AG04450 (cell line): ENCODE results near the gene PAMR1. TPM values are rescaled to one million over a fixed set of nuclear protein-coding genes. Genes with fewer than 3 reads are reported as not detected.

Experiments used
- CTCF ChIA-PET: fragments of 300-600, 350-600 bp; formaldehyde crosslinking; extraction: SDS; loops from one replicate; lab custom pipeline; 2022; ENCODE audit warnings: antibody characterized with exemption, inconsistent platforms; lab: Charles Lee
- POLR2A ChIA-PET: fragments of 350-600 bp; formaldehyde crosslinking; extraction: SDS; loops from one replicate; lab custom pipeline; 2021; ENCODE audit warnings: antibody characterized with exemption, inconsistent platforms; lab: Yijun Ruan, JAX
- DNase-seq: peaks from one replicate; pipeline ENCODE4 v3.0.0-alpha.2; 2011; ENCODE audit warnings: low read depth, low spot score
- H3K27ac ChIP-seq: one replicate; pipeline ENCODE4 v1.5.1; 2012; ENCODE audit warnings: low read depth, low read length, control low read depth
- H3K27me3 ChIP-seq: one replicate; pipeline ENCODE4 v1.6.0; 2012; ENCODE audit warnings: low read length; ENCODE audit not compliant: control insufficient read depth, insufficient read depth
- H3K4me3 ChIP-seq: 2 replicates; pipeline ENCODE4 v1.5.1; 2011; ENCODE audit warnings: mild to moderate bottlenecking, low read depth, low read length, control low read depth
- H3K9me3 ChIP-seq: 2 replicates; pipeline ENCODE4 v1.5.1; 2012; ENCODE audit warnings: low read length; ENCODE audit not compliant: control insufficient read depth, insufficient read depth
- polyA minus RNA-seq: library from RNA; depleted of rRNA, polyadenylated mRNA; stranded (reverse); fragments of >200 nt; gene quantifications from 2 replicates; pipeline ENCODE4 v1.2.3, GENCODE V29; 2011; rRNA and poly(A)+ RNA removed
- polyA plus RNA-seq: library from polyadenylated mRNA; depleted of rRNA; stranded (reverse); fragments of >200 nt; gene quantifications from 2 replicates; pipeline ENCODE4 v1.2.3, GENCODE V29; 2011; rRNA removed
- TF ChIP-seq, protein P1 (sequence below): IDR thresholded peaks from 2 replicates; pipeline ENCODE4 v1.5.1; 2011; ENCODE audit warnings: low read depth, low read length, control low read depth, inconsistent platforms

Gene PAMR1, protein sequence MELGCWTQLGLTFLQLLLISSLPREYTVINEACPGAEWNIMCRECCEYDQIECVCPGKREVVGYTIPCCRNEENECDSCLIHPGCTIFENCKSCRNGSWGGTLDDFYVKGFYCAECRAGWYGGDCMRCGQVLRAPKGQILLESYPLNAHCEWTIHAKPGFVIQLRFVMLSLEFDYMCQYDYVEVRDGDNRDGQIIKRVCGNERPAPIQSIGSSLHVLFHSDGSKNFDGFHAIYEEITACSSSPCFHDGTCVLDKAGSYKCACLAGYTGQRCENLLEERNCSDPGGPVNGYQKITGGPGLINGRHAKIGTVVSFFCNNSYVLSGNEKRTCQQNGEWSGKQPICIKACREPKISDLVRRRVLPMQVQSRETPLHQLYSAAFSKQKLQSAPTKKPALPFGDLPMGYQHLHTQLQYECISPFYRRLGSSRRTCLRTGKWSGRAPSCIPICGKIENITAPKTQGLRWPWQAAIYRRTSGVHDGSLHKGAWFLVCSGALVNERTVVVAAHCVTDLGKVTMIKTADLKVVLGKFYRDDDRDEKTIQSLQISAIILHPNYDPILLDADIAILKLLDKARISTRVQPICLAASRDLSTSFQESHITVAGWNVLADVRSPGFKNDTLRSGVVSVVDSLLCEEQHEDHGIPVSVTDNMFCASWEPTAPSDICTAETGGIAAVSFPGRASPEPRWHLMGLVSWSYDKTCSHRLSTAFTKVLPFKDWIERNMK
- polyA plus RNA-seq: 215 and 247 TPM in 2 replicates
- polyA minus RNA-seq: 171 and 216 TPM in 2 replicates

DNA sequence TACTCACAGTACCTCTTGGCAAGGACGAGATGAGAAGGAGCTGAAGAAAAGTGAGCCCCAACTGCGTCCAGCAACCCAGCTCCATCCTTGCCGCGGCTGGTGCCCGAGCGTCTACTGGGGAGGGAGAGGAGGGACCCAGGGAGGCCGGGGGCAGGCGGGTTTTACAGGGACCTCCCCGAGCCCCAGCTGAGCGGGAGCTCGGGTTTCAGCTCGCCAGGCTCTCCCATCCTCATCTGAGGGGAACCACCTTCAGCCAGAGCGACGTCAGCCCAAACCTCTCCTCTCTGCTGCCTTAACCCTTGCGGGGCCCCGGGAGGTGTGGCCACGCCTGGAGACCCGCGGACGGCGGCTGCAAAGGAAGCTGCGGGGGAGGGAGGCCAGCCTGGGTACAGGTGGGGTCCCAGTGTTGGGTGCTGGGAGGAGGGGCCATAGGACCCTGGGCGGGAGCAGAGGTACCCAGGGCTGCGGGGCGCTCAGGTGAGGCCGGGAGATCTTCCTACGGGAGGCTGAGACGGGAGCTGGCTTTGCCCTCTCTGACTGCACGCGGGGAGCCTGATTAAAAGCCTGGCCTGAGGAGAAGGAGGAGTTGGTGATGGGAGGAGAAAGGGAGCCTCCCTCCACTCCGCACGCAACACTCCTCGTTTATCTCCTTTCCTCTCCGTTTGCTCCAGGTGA lies at the start of gene PAMR1:
TSS of gene PAMR1 (minus strand) at position 116 of the 675 bp plus-strand sequence. CDS start at position 85, 31 bp downstream.
- Histone ChIP-seq H3K4me3 (peak within 1 kb of the TSS; percentile 75), H3K27ac (peak within 1 kb of the TSS; percentile 72), H3K27me3 (no peaks in the 10 kb centered on the region), H3K9me3 (no peaks in the 10 kb centered on the region)
- ChIA-PET POLR2A (interaction anchor here (0.6 to 1.7 kb wide), 9 partner anchors 10 to 1288 kb away, joined by 3 to 14 read pairs (median 4); partner anchors contain the start of gene FJX1), CTCF (interaction anchor here (0.6 to 4.6 kb wide), 6 partner anchors 14 to 296 kb away, joined by 3 to 26 read pairs (median 4); no protein-coding TSS in a partner anchor)
- TF ChIP-seq, protein P1, sequence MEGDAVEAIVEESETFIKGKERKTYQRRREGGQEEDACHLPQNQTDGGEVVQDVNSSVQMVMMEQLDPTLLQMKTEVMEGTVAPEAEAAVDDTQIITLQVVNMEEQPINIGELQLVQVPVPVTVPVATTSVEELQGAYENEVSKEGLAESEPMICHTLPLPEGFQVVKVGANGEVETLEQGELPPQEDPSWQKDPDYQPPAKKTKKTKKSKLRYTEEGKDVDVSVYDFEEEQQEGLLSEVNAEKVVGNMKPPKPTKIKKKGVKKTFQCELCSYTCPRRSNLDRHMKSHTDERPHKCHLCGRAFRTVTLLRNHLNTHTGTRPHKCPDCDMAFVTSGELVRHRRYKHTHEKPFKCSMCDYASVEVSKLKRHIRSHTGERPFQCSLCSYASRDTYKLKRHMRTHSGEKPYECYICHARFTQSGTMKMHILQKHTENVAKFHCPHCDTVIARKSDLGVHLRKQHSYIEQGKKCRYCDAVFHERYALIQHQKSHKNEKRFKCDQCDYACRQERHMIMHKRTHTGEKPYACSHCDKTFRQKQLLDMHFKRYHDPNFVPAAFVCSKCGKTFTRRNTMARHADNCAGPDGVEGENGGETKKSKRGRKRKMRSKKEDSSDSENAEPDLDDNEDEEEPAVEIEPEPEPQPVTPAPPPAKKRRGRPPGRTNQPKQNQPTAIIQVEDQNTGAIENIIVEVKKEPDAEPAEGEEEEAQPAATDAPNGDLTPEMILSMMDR: no peak
- DNase-seq: peak; percentile 65

DNA sequence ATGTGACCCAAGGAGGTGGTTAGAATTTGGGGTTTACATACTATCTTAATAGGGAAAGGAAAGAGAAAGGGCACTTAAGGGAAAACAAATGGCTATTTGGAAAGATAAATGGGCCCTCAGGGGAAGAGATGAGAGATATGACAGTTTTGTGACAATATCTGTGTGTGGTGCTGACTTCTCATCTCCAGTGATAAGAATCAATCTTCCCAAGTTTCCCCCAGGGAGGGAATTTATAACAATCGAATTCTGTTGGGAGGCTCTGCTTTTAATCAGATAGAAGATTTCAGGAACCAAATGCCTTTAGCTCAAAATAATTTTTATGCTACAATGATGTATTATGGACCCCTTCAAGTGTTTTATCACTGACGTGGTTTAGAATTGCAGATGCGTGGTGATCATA lies 46.3 kb upstream of the PAMR1 start:
- ChIA-PET POLR2A (no interaction called here), CTCF (no interaction called here)
- TF ChIP-seq, protein P1: no peak
- Histone ChIP-seq H3K27ac (no peak overlapping the region), H3K4me3 (no peak overlapping the region), H3K9me3 (peaks cover 6% of the 10 kb centered on the region; the same call in 1 of the 2 replicates), H3K27me3 (no peaks in the 10 kb centered on the region)
- DNase-seq: no peak

DNA sequence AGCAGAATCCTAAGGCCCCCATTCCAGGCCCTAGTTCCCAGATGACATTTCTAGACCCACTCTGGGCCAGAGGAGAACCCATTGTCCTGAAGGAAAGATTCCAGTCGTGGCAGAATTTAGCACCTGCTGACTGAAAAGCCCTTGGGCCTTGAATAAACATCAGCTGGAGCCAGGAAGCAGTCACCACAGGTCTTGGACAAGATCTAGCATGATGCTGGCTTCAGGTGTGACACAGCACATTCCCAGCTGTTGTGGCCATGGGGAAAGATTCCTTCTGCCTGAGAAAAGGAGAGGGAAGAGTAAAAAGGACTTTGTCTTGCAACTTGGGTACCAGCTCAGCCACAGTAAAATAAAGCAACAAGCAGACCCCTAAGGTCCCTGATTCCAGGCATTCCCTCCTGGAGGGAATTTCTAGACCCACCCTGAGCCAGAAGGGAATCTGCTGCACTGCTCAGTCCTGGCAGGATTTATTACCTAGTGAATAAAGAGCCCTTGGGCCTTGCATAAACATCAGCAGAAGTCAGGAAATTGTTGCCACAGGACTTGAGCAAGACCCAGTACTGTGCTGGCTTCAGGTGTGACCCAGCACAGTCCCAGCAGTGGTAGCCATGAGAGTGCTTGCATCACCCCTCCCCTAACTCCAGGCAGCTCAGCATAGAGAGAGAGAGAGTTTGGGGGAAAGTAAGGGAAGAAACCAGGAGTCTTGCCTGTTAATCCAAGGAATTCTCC lies 42.5 kb upstream of the PAMR1 start:
- TF ChIP-seq, protein P1: no peak
- Histone ChIP-seq H3K27ac (no peak overlapping the region), H3K4me3 (no peak overlapping the region), H3K27me3 (no peaks in the 10 kb centered on the region), H3K9me3 (no peaks in the 10 kb centered on the region)
- CTCF ChIA-PET: interaction anchor here (1.0 kb wide), 1 partner anchor 254 kb away, joined by 3 read pairs; no protein-coding TSS in a partner anchor
- POLR2A ChIA-PET: interaction anchor here (0.6 kb wide), 1 partner anchor 254 kb away, joined by 6 read pairs; no protein-coding TSS in a partner anchor
- DNase-seq: no peak

DNA sequence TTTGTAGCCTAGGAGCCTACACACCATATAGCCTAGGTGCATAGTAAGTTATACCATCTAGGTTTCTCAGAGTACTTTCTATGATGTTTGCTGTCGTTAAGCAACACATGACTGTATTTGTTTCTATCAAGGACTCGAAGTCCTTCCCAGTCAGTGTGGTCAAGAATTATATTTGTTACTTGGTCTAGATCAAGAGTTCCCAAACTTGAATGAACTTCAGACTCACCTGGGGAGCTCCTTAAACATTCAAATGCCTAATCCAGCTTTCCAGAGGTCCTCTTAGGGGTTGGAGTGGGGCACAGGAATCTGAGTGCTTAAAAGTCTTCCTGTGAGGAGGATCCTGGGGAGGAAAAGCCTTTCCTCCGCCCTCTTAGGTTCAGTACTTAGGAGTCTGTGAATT lies 41.5 kb upstream of the PAMR1 start:
- H3K4me3 ChIP-seq: no peak overlapping the region
- TF ChIP-seq, protein P1: no peak
- ChIA-PET CTCF (interaction anchor here (1.0 kb wide), 1 partner anchor 255 kb away, joined by 3 read pairs; no protein-coding TSS in a partner anchor), POLR2A (no interaction called here)
- no peak overlapping the region for H3K27ac ChIP-seq
- H3K9me3 ChIP-seq: no peaks in the 10 kb centered on the region
- no peaks in the 10 kb centered on the region for H3K27me3 ChIP-seq
- DNase-seq: no peak
